ENCODE measurements around the gene GLIPR2. TPM values are rescaled to one million over a fixed set of nuclear protein-coding genes. Genes with fewer than 3 reads are reported as not detected.

GLIPR2 gene
- total and polyA plus RNA-seq, 2 experiments from 2014 or later = 5.1 to 5.7 TPM

DNA sequence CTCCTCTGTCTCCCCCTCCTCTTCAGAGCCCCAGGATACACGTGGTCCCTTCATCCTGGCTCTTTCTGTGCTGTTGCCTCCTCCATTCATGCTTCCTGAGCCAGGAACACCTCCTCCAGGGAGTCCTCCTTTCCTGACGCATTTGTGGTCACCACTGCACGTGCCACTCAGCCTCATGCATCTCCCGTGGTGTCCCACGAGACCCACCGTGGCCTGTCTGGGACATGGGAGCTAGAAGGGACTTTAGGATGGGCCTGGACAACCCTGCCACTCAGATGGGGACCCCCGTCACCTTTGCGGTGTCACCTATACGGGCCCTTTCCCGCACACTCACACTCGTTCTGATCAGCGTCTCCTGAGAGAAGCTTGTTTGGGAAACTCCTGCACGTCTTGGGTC is 6.7 kb downstream of the GLIPR2 start (continued):
- no peak for TF ChIP-seq EZH2phosphoT487 (IDR thresholded peaks at IDR 0.05; ENCODE audit: unreplicated experiment)

DNA sequence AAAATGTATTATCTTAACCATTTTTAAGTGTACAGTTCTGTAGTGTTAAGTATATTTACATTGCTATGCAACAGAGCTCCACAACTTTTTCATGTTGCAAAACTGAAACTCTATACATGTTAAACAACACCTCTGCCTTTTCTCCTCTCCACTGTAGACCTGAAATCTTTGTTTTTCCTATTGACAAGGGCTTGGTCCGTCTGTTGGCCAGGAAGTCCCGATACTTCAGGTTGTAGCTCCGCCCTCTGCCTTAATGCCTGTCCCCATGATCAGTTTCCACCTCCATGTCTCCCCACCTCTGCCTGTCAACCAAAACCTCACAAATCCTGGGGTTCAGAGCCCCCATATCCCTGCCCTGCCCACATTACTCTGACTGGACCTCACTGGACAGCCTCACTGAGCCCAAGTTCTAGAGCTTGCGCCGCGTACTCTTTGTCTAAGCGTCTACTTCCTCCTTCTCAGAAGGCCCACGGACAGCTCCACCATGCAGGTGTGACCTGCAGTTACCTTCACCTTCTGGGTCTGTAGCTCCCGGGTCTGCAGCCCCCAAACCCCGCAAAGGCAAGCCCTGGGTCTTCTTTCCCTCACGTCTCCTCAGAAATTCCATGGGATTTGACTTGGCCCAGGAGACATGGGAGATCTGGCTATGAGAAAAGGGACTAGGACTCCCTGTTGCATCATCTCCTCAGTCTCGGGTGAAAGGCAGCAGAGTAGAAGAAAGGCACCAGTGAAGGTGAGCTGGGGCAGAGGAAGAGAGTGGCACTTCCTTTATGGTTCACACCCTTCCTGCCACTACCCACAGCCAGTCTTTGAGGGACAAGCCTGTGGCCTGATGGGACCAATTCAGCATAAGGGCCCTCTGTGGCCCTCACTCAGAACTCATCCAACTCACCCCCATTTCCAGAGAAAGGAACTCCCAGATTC is 8.0 kb downstream of the GLIPR2 start:
- no peaks in the 10 kb centered on the region for H3K36me3 ChIP-seq (ENCODE audit: insufficient read depth)
- ATAC-seq = no peak

More for the DNA sequence above, 8.0 kb downstream of the GLIPR2 start:
- Histone ChIP-seq H3K27ac (ENCODE audit: low read depth) (no peak overlapping the region), H3K4me3 (no peak overlapping the region), H2AFZ (no peak overlapping the region), H3F3A (replicated peaks; ENCODE audit: low read depth) (no peaks in the 10 kb centered on the region), H3K79me2 (replicated peaks; ENCODE audit: insufficient read depth) (no peaks in the 10 kb centered on the region), H3K4me1 (ENCODE audit: insufficient read depth) (no peaks in the 10 kb centered on the region), H4K20me1 (replicated peaks; ENCODE audit: insufficient read depth) (no peaks in the 10 kb centered on the region), H3K27me3 (ENCODE audit: insufficient read depth) (peaks cover 7% of the 10 kb centered on the region; the same call in 1 of the 2 replicates), H3K9me2 (ENCODE audit: insufficient read depth) (0 out of 2 replicates have a peak, but pooled peaks cover 3% of the 10 kb centered on the region), H3K4me2 (no peak overlapping the region)
- H3K27me3 Mint-ChIP-seq (ENCODE audit: insufficient read depth, low read depth, poor library complexity) = peaks cover 5% of the 10 kb centered on the region
- no peak overlapping the region for H3K4me3 Mint-ChIP-seq
- no peak for DNase-seq (ENCODE audit: low spot score)
- H3K4me1 Mint-ChIP-seq = peaks cover 6% of the 10 kb centered on the region
- H3K27ac Mint-ChIP-seq = no peak overlapping the region
- H3K36me3 Mint-ChIP-seq (ENCODE audit: low read depth) = peaks cover 14% of the 10 kb centered on the region
- TF ChIP-seq POLR2AphosphoS5 (IDR thresholded peaks at IDR 0.05; ENCODE audit: low read depth) = no peak
- TF ChIP-seq, protein P1, sequence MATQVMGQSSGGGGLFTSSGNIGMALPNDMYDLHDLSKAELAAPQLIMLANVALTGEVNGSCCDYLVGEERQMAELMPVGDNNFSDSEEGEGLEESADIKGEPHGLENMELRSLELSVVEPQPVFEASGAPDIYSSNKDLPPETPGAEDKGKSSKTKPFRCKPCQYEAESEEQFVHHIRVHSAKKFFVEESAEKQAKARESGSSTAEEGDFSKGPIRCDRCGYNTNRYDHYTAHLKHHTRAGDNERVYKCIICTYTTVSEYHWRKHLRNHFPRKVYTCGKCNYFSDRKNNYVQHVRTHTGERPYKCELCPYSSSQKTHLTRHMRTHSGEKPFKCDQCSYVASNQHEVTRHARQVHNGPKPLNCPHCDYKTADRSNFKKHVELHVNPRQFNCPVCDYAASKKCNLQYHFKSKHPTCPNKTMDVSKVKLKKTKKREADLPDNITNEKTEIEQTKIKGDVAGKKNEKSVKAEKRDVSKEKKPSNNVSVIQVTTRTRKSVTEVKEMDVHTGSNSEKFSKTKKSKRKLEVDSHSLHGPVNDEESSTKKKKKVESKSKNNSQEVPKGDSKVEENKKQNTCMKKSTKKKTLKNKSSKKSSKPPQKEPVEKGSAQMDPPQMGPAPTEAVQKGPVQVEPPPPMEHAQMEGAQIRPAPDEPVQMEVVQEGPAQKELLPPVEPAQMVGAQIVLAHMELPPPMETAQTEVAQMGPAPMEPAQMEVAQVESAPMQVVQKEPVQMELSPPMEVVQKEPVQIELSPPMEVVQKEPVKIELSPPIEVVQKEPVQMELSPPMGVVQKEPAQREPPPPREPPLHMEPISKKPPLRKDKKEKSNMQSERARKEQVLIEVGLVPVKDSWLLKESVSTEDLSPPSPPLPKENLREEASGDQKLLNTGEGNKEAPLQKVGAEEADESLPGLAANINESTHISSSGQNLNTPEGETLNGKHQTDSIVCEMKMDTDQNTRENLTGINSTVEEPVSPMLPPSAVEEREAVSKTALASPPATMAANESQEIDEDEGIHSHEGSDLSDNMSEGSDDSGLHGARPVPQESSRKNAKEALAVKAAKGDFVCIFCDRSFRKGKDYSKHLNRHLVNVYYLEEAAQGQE (IDR thresholded peaks at IDR 0.05; ENCODE audit: unreplicated experiment) = no peak
- TF ChIP-seq, protein P2, sequence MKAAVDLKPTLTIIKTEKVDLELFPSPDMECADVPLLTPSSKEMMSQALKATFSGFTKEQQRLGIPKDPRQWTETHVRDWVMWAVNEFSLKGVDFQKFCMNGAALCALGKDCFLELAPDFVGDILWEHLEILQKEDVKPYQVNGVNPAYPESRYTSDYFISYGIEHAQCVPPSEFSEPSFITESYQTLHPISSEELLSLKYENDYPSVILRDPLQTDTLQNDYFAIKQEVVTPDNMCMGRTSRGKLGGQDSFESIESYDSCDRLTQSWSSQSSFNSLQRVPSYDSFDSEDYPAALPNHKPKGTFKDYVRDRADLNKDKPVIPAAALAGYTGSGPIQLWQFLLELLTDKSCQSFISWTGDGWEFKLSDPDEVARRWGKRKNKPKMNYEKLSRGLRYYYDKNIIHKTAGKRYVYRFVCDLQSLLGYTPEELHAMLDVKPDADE (IDR thresholded peaks at IDR 0.05) = no peak
- TF ChIP-seq NANOG (IDR thresholded peaks at IDR 0.05; ENCODE audit: borderline replicate concordance) = no peak
- no peak for TF ChIP-seq STAT1 (IDR thresholded peaks at IDR 0.05; ENCODE audit: unreplicated experiment)
- no peak for TF ChIP-seq ZNF114 (CRISPR knock-in tag; IDR thresholded peaks at IDR 0.05)
- TF ChIP-seq, protein P3, sequence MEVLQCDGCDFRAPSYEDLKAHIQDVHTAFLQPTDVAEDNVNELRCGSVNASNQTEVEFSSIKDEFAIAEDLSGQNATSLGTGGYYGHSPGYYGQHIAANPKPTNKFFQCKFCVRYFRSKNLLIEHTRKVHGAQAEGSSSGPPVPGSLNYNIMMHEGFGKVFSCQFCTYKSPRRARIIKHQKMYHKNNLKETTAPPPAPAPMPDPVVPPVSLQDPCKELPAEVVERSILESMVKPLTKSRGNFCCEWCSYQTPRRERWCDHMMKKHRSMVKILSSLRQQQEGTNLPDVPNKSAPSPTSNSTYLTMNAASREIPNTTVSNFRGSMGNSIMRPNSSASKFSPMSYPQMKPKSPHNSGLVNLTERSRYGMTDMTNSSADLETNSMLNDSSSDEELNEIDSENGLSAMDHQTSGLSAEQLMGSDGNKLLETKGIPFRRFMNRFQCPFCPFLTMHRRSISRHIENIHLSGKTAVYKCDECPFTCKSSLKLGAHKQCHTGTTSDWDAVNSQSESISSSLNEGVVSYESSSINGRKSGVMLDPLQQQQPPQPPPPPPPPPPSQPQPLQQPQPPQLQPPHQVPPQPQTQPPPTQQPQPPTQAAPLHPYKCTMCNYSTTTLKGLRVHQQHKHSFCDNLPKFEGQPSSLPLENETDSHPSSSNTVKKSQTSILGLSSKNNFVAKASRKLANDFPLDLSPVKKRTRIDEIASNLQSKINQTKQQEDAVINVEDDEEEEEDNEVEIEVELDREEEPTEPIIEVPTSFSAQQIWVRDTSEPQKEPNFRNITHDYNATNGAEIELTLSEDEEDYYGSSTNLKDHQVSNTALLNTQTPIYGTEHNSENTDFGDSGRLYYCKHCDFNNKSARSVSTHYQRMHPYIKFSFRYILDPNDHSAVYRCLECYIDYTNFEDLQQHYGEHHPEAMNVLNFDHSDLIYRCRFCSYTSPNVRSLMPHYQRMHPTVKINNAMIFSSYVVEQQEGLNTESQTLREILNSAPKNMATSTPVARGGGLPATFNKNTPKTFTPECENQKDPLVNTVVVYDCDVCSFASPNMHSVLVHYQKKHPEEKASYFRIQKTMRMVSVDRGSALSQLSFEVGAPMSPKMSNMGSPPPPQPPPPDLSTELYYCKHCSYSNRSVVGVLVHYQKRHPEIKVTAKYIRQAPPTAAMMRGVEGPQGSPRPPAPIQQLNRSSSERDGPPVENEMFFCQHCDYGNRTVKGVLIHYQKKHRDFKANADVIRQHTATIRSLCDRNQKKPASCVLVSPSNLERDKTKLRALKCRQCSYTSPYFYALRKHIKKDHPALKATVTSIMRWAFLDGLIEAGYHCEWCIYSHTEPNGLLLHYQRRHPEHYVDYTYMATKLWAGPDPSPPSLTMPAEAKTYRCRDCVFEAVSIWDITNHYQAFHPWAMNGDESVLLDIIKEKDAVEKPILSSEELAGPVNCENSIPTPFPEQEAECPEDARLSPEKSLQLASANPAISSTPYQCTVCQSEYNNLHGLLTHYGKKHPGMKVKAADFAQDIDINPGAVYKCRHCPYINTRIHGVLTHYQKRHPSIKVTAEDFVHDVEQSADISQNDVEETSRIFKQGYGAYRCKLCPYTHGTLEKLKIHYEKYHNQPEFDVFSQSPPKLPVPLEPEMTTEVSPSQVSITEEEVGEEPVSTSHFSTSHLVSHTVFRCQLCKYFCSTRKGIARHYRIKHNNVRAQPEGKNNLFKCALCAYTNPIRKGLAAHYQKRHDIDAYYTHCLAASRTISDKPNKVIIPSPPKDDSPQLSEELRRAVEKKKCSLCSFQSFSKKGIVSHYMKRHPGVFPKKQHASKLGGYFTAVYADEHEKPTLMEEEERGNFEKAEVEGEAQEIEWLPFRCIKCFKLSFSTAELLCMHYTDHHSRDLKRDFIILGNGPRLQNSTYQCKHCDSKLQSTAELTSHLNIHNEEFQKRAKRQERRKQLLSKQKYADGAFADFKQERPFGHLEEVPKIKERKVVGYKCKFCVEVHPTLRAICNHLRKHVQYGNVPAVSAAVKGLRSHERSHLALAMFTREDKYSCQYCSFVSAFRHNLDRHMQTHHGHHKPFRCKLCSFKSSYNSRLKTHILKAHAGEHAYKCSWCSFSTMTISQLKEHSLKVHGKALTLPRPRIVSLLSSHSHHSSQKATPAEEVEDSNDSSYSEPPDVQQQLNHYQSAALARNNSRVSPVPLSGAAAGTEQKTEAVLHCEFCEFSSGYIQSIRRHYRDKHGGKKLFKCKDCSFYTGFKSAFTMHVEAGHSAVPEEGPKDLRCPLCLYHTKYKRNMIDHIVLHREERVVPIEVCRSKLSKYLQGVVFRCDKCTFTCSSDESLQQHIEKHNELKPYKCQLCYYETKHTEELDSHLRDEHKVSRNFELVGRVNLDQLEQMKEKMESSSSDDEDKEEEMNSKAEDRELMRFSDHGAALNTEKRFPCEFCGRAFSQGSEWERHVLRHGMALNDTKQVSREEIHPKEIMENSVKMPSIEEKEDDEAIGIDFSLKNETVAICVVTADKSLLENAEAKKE (CRISPR knock-in tag; IDR thresholded peaks at IDR 0.05) = no peak
- H3K9me3 Mint-ChIP-seq = peaks cover 18% of the 10 kb centered on the region

Measured in GM23338 (cell line).